Mesenteric fat pad (tissue), 1 donor: ENCODE measurements around the gene MAT2B. TPM values are rescaled to one million over a fixed set of nuclear protein-coding genes. Genes with fewer than 3 reads are reported as not detected.

Experiments used
- DNase-seq: peaks from one replicate; pipeline ENCODE4 v3.0.0-alpha.2; 2020; ENCODE audit warnings: low spot score
- long read RNA-seq: library from polyadenylated mRNA; unstranded; transcript quantifications from one replicate; pipeline ENCODE4 v2.0.0, GENCODE V29; 2020
- total RNA-seq: library from RNA; stranded (reverse); fragmentation: NEBNext Ultra II Directional; extraction: Animal tissue kit (Norgen Biotek cat#: 25700); gene quantifications from one replicate; pipeline ENCODE4 v1.2.1, GENCODE V29; 2021
- donor health status: DM: yes; HTN: yes; CAD: no.

MAT2B gene
- 34.3 TPM for total RNA-seq
- long read RNA-seq, transcript MAT2B-201 (7 exons, 2,226 nt): minor isoform, 8 of 225 reads
- long read RNA-seq, transcript MAT2B-202 (7 exons, 2,103 nt): major isoform, 206 of 225 reads
- long read RNA-seq, partial matches to known transcripts: 3 of 225 reads
- long read RNA-seq, other reads (novel, unspliced or antisense): 8 of 225 reads

DNA sequence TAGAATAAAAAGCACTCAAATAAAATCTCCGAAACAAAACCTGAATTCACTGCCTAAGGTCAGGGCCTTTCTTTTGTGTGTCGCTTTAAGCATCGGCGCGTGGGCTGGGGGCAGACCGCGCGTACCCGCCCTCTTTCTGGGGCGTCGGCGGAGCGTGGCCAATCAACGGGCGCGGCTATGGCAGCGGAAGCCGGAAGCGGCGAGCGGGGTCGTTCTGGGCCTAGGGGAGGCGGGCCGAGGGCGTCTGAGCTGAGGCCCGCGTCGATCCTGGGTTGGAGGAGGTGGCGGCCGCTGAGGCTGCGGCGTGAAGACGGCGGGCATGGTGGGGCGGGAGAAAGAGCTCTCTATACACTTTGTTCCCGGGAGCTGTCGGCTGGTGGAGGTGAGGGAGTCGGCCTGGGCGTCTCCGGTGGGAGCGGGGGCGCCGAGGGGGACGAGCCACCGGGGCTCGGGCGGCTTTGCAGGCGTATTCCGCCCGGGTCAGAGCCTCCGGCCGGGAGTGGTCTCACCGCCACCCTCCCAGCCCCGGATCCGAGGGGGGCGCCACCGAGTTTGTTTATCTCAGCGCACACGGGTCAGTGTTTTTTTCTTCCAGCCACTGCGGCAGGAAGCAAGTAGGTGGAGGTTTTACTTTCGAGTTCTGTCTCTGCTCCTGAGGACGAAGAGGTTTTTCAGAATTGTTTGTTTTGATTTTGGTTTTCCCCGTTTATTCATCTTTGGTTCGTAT, at the start of gene MAT2B:
Gene MAT2B, plus strand, starts transcription at position 252 of the 727 bp plus-strand sequence. Its CDS starts 68 bp downstream, at position 320.
- DNase-seq: peak; percentile 99

DNA sequence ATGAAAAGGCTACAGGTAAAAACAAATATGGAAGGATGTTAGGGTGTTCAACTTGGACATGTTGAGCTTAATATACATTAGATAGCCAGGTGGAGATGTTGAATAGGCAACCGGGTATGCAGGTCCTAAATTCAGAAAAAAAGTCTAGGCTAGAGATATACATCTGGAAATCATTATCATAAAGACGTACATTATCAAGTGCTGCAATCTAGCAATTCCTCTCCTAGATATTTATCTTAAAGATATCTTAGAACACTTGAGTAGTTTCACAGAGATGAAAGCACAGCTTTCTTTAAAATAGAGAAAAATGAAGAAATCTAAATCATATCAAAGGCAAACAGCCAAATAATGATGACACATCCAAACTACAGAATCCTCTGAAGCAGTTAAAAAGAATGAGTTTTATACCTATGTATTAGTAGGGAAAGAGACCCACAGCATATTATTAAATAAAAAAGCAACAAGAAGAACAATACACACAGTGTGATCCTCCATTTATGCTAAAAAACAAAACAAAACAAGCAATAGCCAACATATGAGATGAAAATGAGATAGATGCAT, 49.3 kb upstream of the MAT2B start:
- no peak for DNase-seq

DNA sequence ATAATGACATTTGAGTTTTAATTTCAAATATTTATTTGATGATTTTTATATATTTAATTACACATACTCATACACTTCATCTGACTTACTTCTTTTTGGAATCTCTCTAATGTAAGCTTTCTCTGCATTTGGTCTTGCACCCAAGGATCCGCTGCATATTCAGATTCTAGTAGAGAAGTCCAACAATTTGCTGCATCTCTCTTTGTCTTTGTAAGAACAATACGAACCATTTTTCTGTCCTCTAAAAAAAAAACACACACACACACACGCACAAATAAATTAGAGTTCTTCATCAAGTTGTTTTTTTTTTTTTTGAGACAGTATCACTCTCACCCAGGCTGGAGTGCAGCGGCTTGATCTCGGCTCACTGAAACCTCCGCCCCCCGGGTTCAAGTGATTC, 48.6 kb upstream of the MAT2B start:
- no peak for DNase-seq

DNA sequence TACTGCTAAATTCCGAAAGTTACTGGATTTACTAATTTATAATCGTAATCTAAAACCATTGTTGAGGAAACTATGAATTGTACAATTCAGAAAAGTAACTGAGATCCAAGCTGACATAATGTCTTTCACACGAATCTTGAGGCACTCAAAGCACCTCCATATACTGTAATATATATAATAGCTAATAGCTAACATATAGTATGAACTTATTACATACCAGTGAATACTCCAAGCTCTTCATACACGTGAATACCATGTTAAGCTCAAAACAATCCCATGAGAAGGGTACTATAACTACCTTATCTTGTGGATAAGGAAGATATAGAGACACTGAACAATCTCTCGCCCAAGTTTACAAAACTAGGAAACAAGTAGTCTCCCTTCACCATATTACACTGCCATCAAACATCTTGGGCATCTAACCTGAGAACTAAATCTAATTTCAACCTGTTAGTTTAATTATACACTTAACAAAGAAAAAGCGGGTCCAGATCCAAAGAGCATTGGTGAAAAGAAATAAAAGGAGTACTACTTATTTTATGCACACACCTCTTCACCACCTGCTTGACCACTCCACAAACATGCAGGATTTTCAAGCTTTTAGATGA, 46.5 kb upstream of the MAT2B start:
- no peak for DNase-seq

DNA sequence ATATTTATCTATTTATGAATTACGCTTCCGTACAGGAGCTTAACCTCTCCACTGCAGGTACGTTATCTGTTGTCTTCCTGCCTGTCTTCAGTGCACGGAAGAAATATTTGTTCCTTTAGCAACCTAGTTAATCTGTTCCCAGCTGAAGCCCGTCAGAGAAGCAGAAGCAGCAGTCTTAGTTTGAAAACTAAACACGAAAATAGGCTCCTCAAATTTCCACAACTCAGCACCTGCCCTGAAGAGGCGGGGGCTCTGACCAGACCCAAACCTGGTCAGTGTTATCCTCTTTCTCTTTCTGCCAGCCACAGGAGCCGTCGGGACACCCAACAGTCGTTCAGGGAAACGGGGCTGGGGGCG, 46.0 kb upstream of the MAT2B start:
- DNase-seq: no peak

DNA sequence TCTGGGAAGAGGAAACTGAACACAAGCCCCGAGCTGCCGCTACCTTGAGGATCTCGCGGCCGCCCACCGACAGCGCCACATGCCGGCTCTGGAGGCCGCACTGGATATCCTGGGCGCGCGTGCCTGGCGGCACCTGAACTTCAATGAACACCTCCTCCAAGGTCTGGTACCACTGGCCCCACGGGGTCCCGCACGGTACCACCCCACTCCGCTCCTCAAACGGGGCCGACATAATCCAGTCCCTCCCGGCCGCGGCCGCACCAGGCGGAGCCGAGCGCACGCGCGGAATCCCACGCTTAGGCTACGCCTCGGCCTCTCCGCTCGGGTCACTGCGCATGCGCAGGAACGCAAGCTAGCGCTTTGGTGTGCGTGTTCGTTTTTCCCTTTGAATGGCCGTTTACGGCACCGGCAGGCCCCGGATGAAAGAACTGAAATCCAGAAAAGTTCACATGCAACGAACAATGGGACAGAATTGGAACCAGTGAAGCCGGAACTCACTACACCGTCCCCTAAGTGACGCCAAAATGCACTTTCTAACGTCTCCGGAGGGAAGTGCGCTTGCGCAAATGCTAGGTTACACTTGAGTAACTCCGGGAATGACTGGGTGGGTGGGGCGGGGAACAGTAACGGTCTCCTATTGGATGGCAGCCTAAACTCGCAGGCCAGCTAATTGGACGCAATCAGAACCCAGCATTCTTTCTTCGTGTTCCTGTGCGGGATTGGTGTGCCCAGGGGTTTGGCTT, 45.4 kb upstream of the MAT2B start, which contains the start of gene NUDCD2:
Gene NUDCD2, minus strand, starts transcription at position 284 of the 743 bp plus-strand sequence. Its CDS starts 52 bp downstream, at position 232.
- DNase-seq: peak; percentile 99

DNA sequence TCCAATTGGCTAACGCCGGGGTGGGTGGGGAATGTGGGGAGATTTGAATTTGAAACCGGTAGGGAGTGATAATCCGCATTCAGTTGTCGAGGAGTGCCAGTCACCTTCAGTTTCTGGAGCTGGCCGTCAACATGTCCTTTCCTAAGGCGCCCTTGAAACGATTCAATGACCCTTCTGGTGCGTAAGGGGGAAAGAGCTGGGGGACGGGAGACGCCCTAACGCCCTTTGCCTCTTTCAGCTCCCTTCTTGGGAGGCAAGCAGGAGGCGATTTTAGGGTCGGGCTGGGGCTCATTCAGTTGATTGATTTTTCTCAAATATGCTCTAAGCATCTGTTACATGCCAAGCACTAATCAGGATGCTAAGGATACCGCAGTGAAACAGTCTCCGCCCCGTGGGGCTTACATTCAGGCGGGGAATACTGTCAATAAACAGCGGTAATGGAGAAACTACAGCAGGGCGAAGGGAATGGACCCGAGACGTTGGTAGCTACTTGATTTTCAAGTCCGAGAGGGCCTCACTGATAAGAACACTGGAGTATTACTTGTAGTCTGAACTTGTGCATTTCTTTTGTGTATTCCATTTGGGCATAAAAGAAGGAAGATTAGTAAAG, 44.8 kb upstream of the MAT2B start, which contains the start of gene HMMR:
Gene HMMR, plus strand, starts transcription at position 71 of the 610 bp plus-strand sequence. Its CDS starts 61 bp downstream, at position 132.
- no peak for DNase-seq

DNA sequence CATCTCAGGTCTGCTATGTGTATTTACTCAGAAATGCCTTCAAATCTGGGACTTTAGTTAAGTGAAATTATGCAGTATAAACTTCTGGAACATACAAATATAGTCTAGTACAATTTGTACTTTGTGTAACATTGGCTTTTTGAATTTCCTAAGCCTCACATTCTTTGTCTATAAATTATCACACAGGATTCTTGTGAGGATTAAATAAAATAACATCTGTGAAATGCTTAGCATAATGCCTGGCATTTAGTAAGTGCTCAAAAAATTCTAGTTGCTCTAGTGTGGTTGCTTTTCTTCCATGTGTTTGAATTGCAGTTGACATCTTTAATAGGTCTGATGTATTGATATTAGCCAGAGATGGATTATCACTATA, 42.4 kb upstream of the MAT2B start:
- no peak for DNase-seq

DNA sequence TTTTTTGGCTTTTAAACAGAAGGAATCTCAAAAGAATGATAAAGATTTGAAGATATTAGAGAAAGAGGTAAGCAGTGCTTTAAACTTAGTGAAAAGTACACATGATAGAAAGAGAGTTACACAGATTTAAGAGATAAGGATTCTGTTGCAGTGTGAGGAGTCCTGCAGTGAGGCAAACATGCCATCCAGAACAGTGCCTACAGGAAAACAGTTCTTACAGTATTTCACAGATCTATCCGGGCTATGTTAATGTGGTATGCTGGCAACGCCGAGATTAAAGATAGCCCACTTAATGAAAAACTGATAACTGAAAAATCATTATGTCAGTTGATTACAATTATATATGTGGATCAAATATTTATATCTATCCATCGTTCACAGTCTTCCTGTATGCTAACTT, 37.7 kb upstream of the MAT2B start:
- DNase-seq: no peak

DNA sequence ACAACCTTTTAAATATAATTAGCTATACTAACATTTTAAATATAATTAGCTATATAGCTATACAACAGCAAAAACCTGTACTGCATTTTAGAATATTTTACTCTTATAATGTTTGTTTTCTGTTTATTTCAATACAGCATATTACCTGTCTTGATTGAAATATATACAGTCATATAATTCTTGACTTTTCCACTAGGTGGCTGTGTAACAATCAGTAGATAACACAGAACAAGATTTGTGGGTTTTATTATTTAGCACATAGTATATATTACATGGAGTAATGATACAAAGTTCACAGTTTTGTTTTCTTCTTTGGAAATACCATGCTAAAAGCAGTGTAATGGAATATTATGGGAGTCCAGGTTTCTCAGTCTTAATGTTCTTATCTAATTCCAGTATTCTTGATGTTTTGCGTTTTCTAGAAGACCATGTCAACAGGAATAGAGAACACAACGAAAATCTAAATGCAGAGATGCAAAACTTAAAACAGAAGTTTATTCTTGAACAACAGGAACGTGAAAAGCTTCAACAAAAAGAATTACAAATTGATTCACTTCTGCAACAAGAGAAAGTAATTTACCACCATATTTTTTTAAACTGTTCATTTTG, 31.7 kb upstream of the MAT2B start:
- DNase-seq: no peak

DNA sequence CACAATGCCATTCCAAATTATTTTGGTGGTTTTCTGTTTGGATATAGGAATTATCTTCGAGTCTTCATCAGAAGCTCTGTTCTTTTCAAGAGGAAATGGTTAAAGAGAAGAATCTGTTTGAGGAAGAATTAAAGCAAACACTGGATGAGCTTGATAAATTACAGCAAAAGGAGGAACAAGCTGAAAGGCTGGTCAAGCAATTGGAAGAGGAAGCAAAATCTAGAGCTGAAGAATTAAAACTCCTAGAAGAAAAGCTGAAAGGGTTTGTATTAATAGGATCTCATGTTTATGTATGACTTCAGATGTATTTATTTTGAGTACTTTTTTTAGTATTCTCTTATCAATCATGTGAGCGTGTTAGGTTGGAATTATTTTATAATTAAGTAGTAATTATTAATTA, 30.0 kb upstream of the MAT2B start:
- DNase-seq: no peak

DNA sequence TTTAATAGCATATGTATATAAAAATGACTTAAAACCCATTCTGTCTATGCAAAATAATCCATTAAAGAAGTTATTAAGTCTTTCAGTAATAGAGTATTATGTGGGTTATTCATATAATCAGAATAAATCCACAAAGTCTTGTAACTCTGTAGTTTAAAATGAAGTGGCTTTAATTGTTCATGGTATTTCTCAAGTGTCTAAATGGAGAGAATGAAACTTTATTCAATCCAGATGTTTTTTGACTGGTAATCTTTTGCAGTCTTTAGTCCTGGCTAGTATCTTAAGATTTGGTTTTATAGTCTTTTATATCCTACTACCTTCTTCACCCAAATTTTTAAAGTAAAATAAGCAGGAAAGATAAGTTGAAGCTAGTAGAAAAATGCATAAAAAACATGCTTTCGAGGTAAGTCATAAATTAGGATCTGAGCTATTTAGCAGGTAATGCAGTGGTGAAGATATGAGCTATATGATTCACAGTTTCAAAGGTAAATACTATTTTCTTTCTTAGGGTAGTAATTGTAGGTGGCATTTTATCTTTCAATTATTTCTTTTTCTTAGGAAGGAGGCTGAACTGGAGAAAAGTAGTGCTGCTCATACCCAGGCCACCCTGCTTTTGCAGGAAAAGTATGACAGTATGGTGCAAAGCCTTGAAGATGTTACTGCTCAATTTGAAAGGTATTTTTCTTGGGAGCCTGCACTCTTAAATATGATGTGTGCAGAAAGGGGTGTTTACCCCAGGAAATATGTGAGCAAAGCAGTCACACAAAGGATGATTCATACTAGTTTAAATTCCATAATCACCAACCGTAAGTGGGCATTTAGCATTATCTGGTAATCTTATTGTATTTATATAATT, 27.1 kb upstream of the MAT2B start:
- DNase-seq: no peak

DNA sequence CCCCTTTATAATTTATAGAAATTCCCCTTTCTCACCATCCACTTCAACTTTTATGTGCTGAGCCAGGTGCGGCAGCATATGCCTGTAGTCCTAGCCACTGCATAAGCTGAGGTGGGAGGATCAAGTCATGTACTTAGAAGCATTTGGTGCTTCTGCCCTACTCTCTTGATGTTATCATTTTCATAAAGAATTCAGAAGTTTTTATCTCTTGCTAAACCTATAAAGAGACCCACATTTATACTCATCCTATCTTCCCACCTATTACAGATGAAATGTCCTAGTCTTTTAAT, 26.5 kb upstream of the MAT2B start:
- DNase-seq: no peak

DNA sequence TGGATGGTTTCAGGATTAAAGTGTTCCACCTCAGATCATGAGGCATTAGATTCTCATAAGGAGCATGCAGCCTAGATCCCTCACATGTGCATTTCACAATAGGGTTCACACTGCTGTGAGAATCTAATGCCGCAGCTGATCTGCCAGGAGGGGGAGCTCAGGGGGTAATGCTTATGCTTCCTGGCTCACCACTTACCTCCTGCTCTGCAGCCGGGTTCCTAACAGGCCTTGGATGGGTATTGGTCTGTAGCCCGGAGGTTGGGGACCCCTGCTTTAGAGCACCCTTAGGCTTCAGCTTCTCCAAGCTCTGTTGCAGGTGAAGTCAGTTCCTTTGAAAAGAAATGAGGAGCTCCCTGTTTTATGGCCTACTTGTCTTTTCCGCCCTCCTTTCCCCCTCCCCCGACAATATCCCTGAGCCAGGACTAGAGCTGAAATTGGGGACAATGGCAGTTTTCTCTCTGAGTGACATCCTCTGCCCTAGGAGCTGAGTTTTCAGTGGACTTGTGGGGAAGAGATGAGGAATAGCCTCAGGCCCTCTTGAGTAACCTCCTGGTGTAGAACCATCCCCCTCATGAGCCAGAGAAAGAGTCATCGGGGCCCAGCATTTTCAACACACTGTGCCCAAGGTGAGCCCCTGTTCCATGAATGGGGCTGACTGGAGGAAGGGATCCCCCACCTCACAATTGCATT, 16.2 kb upstream of the MAT2B start:
- DNase-seq: no peak

DNA sequence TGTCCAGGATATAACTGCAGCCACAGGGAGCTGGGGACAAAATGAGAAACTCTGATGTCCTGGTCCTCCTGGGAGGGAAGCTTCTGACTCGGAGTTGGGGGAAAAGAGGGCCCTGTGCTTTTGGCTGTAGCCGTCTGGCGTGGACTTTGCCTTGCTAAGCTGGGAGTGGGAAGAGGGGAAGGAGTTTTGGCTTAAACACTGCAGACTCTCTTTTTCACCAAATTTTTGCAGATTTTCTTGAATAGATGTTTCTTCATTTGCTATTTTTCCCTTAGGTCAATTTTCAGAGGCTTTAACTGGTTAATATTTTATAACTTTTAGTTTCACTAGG, 15.7 kb upstream of the MAT2B start:
- DNase-seq: no peak

DNA sequence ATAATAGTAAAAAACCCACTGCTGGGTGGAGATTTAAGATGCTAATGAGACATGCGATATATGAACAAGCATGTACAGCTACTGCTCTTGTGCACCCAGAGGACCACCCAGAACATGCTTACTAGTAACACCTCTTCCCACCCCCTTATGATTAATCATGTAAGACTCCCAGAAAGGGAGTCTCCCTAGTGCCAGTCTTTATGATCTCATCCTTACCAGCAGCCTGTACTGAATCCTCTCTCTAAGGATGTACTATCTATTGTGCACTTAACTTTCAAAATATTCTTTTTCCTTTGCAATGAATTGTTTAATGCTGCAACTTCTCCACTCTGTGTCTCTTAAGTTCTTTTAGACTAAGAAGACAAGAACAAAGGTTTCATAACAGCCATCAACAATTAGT, 9.1 kb upstream of the MAT2B start:
- no peak for DNase-seq

DNA sequence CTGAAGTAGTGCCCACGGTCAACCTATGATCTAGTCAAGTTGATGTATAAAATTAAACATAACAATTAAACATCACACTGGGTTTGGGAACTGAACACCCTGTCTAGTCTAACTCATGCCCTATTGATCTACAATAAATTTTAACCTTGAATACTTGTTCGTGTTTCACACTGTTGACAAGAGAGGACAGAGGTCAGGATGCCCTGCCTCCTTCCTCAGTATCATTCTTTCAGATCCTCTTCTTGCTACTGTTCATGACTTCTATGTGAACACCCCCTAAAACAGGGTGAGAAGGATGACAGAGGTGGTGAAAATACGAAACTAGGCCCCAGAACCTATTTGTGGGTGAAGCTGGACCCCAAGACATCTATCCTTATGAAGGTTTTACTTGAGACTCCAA, 8.1 kb upstream of the MAT2B start:
- DNase-seq: no peak

DNA sequence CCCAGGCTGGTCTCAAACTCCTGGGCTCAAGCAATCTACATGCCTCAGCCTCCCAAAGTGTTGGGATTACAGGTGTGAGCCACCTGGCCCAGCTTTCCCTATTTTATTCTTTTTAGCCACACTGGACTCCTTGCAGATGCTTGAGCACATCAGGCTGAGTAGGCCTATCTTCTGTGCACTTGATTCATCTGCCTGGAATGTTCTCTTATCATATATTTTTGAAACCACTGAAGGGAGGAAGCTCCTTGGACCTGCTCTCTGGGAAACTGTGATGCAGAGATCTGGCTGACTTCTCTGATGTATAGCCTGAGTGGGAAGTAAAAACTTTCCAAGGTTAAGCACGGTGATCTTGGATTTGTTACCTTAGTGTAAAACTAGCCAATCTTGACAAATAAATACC, 6.5 kb upstream of the MAT2B start:
- DNase-seq: no peak

DNA sequence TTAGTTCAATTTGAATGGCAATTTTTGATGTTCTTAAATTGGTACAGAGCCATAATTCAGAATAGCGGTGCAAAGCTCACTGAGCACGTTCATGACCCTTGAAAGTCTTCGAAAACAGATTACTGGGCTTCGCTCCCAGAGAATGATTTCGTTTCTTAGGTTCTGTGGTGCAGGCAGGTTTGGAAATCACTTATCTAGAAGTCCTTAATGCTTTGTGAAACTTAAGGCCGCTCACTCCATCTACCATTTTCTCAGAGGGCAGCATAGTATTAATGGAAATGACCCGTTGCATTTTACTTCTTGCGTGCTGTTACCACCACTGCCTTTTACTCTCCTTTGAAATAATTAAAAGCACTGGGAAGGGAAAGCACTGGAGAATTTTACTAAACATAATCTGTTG, 2.9 kb upstream of the MAT2B start:
- DNase-seq: no peak
